Astrocyte (in vitro differentiated cells and primary cell): ENCODE results near the gene MED12L. TPM values are rescaled to one million over a fixed set of nuclear protein-coding genes. Genes with fewer than 3 reads are reported as not detected.
A peak's percentile ranks its signal among the peaks of the same experiment; 100 is the strongest.

Experiments used
- DNase-seq: peaks from one replicate; pipeline ENCODE4 v3.0.0-alpha.2; 2010; ENCODE audit warnings: low read depth
- FAIRE-seq: peaks from 2 replicates; lab custom pipeline; 2011; peaks lifted over from hg19 to GRCh38; lab: Jason Lieb, UNC
- H2AFZ ChIP-seq: 2 replicates; pipeline ENCODE4 v1.6.0; 2012; ENCODE audit warnings: low read depth, low read length, inconsistent platforms
- H3K27ac ChIP-seq: 2 replicates; pipeline ENCODE4 v1.5.1; 2011; ENCODE audit warnings: low read depth, low read length, inconsistent platforms
- H3K27me3 ChIP-seq: 2 replicates; pipeline ENCODE4 v1.6.0; 2011; ENCODE audit warnings: low read length, inconsistent platforms; ENCODE audit not compliant: insufficient read depth
- H3K36me3 ChIP-seq: 2 replicates; pipeline ENCODE4 v1.5.1; 2011; ENCODE audit warnings: low read length, inconsistent platforms; ENCODE audit not compliant: insufficient read depth
- H3K4me1 ChIP-seq: 2 replicates; pipeline ENCODE4 v1.5.1; 2011; ENCODE audit warnings: low read length, inconsistent platforms; ENCODE audit not compliant: insufficient read depth
- H3K4me2 ChIP-seq: 2 replicates; pipeline ENCODE4 v1.6.0; 2012; ENCODE audit warnings: low read length, inconsistent platforms
- H3K4me3 ChIP-seq: 2 replicates; pipeline ENCODE4 v1.5.1; 2011; ENCODE audit warnings: low read depth, mild to moderate bottlenecking, low read length, inconsistent platforms; ENCODE audit not compliant: insufficient read depth
- H3K79me2 ChIP-seq: 2 replicates; pipeline ENCODE4 v1.6.0; 2012; ENCODE audit warnings: mild to moderate bottlenecking, low read length, inconsistent platforms; ENCODE audit not compliant: insufficient read depth
- H3K9ac ChIP-seq: 2 replicates; pipeline ENCODE4 v1.6.0; 2012; ENCODE audit warnings: mild to moderate bottlenecking, low read length, inconsistent platforms
- H3K9me3 ChIP-seq: 2 replicates; pipeline ENCODE4 v1.5.1; 2012; ENCODE audit warnings: low read depth, mild to moderate bottlenecking, low read length, inconsistent platforms; ENCODE audit not compliant: insufficient read depth
- H4K20me1 ChIP-seq: 2 replicates; pipeline ENCODE4 v1.6.0; 2012; ENCODE audit warnings: low read length, inconsistent platforms; ENCODE audit not compliant: insufficient read depth
- H3K27ac Mint-ChIP-seq: one replicate; pipeline ENCODE4 v1.8.0; 2021; ENCODE audit warnings: mild to moderate bottlenecking, mixed read lengths; ENCODE audit not compliant: unreplicated experiment
- H3K27me3 Mint-ChIP-seq: one replicate; pipeline ENCODE4 v1.8.0; 2021; ENCODE audit warnings: low read depth, mixed read lengths; ENCODE audit not compliant: unreplicated experiment
- H3K36me3 Mint-ChIP-seq: one replicate; pipeline ENCODE4 v1.8.0; 2021; ENCODE audit warnings: low read depth, mixed read lengths; ENCODE audit not compliant: unreplicated experiment
- H3K4me1 Mint-ChIP-seq: one replicate; pipeline ENCODE4 v1.8.0; 2021; ENCODE audit warnings: low read depth, mixed read lengths; ENCODE audit not compliant: unreplicated experiment
- H3K4me3 Mint-ChIP-seq: one replicate; pipeline ENCODE4 v1.8.0; 2021; ENCODE audit warnings: mild to moderate bottlenecking, moderate library complexity, mixed read lengths; ENCODE audit not compliant: unreplicated experiment
- H3K9me3 Mint-ChIP-seq: one replicate; pipeline ENCODE4 v1.8.0; 2021; ENCODE audit warnings: mild to moderate bottlenecking, mixed read lengths; ENCODE audit not compliant: unreplicated experiment
- CTCF ChIP-seq: IDR thresholded peaks from 2 replicates; pipeline ENCODE4 v1.5.1; 2011; ENCODE audit warnings: low read depth, mild to moderate bottlenecking, inconsistent platforms, low read length, moderate library complexity; ENCODE audit not compliant: insufficient read depth
- EZH2 ChIP-seq: IDR thresholded peaks from 2 replicates; pipeline ENCODE4 v1.6.1; 2012; ENCODE audit warnings: mild to moderate bottlenecking, low read length, inconsistent platforms; ENCODE audit not compliant: insufficient read depth
- total RNA-seq: library from RNA; stranded (reverse); gene quantifications from 2 replicates; pipeline ENCODE4 v1.2.1, GENCODE V29; 2021

The MED12L gene
- total RNA-seq, 1 donor from 2014 or later, result 8.2 TPM

- no peak overlapping the region for H3K4me3 ChIP-seq
- no peaks in the 10 kb centered on the region for H3K27me3 ChIP-seq
- Mint-ChIP-seq H3K27me3 (no peaks in the 10 kb centered on the region), H3K4me1 (peaks cover 20% of the 10 kb centered on the region), H3K36me3 (no peaks in the 10 kb centered on the region), H3K9me3 (no peaks in the 10 kb centered on the region), H3K27ac (no peak overlapping the region), H3K4me3 (no peak overlapping the region)
- no peak for DNase-seq
- no peak overlapping the region for H3K27ac ChIP-seq
- TF ChIP-seq CTCF (no peak), EZH2 (no peak)
- no peaks in the 10 kb centered on the region for H3K79me2 ChIP-seq
- no peak overlapping the region for H2AFZ ChIP-seq
- FAIRE-seq, result no peak
- no peaks in the 10 kb centered on the region for H3K36me3 ChIP-seq
- H3K9me3 ChIP-seq, result no peaks in the 10 kb centered on the region
- no peak overlapping the region for H3K4me2 ChIP-seq
- H4K20me1 ChIP-seq, result no peaks in the 10 kb centered on the region
- no peak overlapping the region for H3K9ac ChIP-seq
- no peaks in the 10 kb centered on the region for H3K4me1 ChIP-seq
These were observed 119.3 kb downstream of the MED12L start for GRCh38 chr3:151204530-151205402.

- DNase-seq (no peak), FAIRE-seq (no peak)
- Histone ChIP-seq H3K4me3 (no peak overlapping the region), H4K20me1 (no peaks in the 10 kb centered on the region), H3K27me3 (no peaks in the 10 kb centered on the region), H3K9me3 (no peaks in the 10 kb centered on the region), H3K4me1 (no peaks in the 10 kb centered on the region), H3K36me3 (no peaks in the 10 kb centered on the region), H3K79me2 (no peaks in the 10 kb centered on the region), H2AFZ (no peak overlapping the region), H3K4me2 (no peak overlapping the region), H3K27ac (no peak overlapping the region), H3K9ac (no peak overlapping the region)
- Mint-ChIP-seq H3K36me3 (no peaks in the 10 kb centered on the region), H3K27me3 (no peaks in the 10 kb centered on the region), H3K4me3 (no peak overlapping the region), H3K4me1 (peaks cover 24% of the 10 kb centered on the region), H3K9me3 (no peaks in the 10 kb centered on the region), H3K27ac (peak overlapping the region; percentile 66)
- TF ChIP-seq CTCF (no peak), EZH2 (no peak)
These were observed 120.0 kb downstream of the MED12L start for GRCh38 chr3:151205482-151205881.

- no peaks in the 10 kb centered on the region for H4K20me1 ChIP-seq
- Mint-ChIP-seq H3K4me1 (peaks cover 27% of the 10 kb centered on the region), H3K27ac (no peak overlapping the region), H3K4me3 (no peak overlapping the region), H3K27me3 (no peaks in the 10 kb centered on the region), H3K9me3 (no peaks in the 10 kb centered on the region), H3K36me3 (no peaks in the 10 kb centered on the region)
- H3K4me2 ChIP-seq, result no peak overlapping the region
- no peak for FAIRE-seq
- H3K27ac ChIP-seq, result no peak overlapping the region
- H3K9me3 ChIP-seq, result no peaks in the 10 kb centered on the region
- H3K27me3 ChIP-seq, result no peaks in the 10 kb centered on the region
- no peaks in the 10 kb centered on the region for H3K79me2 ChIP-seq
- no peak overlapping the region for H2AFZ ChIP-seq
- H3K9ac ChIP-seq, result no peak overlapping the region
- DNase-seq, result no peak
- TF ChIP-seq CTCF, result no peak
- no peak for TF ChIP-seq EZH2
- H3K4me1 ChIP-seq, result no peaks in the 10 kb centered on the region
- no peak overlapping the region for H3K4me3 ChIP-seq
- H3K36me3 ChIP-seq, result no peaks in the 10 kb centered on the region
These were observed 120.7 kb downstream of the MED12L start for GRCh38 chr3:151206201-151206600.
